Eye (tissue), 1 donor: ENCODE data around the gene SYK.
"Not testable (repeated sequence)": the region's sequence is repeated elsewhere in the genome, so short reads cannot be mapped to it uniquely, and the experiment has no call there.

Source experiments
- DNase-seq: peaks from one replicate; pipeline ENCODE4 v3.0.0-alpha.2; 2015

SYK gene

DNA sequence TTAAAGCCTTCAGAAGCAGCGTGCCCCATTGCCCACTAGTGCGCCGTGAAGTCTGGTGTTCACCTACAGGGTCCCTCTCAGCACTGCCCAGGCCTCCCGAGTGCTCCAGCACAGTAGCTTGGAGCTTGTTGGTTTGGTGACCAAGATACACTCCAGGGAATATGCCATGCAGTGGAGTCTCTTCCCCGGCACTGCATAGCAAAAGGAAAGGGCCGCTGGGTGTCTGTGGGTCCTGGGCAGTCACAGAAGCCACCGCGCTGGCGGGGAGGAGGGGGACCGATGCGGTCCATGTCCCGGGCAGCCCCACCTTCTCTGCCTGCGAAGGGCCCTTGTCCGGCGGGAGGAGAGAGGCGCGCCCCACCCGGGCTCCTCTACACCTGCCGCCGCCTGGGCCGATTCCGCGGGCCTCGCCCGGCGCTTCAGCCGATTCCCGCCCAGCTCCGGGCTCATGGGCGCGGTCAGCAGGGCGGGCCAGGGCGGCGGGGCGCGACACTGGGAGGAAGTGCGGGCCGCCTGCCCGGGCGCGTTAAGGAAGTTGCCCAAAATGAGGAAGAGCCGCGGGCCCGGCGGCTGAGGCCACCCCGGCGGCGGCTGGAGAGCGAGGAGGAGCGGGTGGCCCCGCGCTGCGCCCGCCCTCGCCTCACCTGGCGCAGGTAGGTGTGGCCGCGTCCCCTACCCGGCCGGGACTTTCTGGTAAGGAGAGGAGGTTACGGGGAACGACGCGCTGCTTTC lies at the start of gene SYK:
Gene SYK (plus strand): TSS at position 579 of the 732 bp plus-strand sequence. CDS start 42,080 bp downstream, outside the sequence.
- DNase-seq: peak; percentile 43

DNA sequence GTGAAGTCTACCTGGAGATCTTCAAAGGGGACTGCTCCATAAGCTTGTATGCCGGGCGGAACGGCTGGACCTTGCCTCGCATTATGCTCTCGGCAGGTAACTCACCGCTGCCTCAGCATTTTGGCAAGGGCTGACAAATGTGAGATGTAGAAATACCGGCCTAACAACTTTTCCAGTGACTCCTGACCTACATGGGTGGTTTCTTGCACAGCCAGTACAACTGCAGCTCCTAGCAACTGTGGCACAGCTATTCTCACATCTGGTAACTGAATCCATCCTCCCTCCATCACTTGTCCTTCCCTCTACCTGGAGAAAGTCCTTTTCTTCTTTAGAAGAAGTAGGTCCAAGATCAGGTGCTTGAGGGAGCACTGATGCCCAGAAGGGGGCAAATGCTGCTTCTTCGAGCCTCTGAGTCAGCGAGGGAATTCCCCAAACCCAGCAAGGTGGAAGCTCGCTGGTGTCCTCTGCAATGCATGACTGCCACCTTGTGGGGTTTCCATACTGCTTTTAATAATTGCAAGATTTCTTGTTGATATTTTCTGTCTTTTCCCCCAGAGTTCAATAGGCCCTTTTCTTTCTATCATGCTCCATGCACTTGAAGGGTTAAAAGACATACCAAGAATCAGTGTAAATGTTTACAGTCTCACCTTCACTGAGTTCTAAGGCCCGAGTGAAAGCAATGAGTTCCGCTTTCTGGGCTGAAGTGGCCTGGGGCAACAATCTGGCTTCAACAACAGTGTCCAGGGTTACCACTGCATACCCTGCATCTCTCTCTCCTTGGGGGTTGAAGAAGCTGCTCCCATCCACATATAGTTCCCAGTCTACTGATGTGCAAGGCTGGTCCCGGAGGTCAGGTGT lies 45.9 kb upstream of the SYK start:
- DNase-seq: peak; percentile 82

DNA sequence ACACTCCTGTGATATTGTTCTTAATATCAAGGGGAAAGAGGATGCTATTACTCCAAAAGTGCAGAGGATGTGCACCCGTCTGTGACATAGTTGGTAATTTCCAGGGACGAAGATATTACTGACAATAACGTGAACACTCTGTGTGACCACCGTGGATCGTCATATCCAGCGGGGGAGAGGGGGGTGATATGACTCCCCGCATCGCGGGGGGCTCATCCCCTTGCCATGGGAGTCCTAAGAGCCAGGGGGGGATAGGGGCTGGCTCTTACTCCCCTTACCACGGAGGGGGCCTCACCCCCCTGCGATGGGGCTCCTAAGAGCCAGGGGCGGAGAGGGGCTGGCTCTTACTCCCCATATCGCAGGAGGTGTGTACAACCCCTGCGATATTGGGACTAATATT lies 41.0 kb upstream of the SYK start:
- DNase-seq: not testable (repeated sequence)

DNA sequence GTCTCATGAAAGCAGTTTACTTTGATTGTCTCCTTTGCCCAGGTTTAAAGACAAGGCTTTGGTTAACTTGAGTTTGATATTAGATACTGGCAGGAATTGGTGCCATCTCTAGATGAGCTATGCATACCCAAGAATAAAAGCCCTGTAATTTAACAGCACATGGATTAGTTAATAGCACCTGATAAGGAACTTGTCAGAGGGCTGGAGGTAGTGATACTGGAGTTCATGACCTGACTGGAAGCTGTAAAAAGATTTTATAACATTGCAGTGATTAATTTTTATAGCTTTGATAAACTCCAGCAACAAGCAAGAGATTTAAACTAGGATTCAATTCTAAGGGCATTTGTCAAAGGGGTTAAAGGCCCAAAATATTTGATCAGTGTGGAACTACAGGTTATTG lies 34.9 kb upstream of the SYK start:
- no peak for DNase-seq

DNA sequence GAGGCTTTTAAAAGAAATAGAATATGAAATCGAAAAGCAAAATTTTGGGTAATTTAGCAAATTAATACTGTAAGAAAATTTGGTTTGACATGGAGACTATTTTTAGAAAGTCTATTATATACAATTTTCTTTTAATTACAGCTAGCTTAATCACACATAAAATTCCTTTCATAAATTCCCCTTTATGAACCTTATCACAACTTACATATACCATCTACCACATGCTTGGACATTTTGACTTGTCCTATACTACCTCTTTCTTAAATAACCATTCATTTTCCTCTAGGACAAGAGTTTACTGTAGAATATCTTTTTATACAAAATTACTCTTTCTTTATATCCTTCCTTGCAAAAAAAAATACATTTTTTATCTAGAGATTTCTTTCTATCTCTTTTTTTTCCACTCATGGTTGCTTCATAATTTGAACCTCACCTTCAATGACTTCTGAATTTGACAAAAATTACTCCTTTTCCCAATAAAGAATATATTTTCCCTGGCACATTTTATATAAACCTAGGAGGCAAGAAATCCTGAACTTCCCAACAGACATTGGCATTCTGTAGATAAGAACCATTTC lies 34.0 kb upstream of the SYK start:
- no peak for DNase-seq

DNA sequence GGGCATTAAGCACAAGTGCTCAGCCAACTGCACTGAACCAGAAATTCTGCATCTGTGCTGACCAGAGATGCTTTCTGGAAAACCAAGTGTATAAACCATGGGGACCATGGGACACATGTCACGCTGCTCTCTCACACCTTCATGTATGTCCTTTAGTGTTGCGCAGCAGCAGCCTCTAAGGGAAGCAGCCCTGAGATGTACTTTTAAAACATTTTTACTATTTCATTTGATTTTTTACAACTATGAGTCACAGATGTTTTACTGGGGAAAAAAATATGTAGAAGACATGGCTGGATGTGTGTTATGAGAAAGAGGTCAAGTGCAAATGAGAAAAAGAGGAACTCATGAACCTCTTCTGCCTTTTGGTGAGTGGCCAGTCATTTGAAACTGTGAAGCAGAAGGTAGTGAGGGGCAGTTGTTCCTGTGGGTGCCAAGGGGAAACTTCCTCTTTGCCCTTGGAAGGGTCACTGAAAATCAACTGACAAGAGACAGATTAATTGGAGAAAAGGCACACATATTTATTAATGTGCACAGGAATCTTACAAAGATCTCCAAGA lies 31.4 kb upstream of the SYK start:
- no peak for DNase-seq

DNA sequence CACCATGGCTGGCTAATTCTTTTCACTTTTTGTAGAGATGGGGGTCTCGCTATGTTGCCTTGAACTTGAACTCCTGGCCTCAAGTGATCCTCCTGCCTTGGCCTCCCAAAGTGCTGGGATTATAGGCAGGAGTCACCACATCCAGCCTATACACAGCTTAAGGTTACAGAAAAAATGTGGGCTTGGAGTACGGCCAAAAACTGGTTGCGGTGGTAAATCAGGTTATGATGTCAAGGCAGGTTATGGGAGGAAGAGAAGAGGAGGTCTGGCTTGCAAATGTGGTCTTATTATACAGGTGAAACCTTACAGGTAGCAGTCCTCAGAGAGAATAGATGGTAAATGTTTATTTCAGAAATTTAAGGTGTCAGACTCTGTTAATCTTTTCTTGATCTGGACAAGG lies 30.7 kb upstream of the SYK start:
- no peak for DNase-seq

DNA sequence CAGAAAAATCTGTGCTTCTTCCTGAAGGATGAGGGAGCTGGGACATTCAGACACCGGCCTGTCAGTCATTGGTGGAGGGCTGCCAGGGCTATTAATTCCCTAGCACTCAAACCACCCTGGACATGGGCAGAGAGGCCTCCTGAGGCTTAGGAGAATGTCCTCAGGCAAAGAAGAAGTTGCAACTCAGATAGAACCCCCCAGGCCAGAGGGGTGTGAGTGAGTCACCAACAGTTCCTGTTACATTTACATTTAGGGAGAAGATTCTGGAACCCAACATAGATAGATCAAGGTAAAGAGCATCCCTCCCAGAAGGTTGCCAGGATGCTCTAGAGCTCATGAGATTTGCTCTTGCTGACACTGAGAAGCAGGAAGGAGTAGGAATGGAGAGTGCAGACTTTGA lies 29.2 kb upstream of the SYK start:
- no peak for DNase-seq

DNA sequence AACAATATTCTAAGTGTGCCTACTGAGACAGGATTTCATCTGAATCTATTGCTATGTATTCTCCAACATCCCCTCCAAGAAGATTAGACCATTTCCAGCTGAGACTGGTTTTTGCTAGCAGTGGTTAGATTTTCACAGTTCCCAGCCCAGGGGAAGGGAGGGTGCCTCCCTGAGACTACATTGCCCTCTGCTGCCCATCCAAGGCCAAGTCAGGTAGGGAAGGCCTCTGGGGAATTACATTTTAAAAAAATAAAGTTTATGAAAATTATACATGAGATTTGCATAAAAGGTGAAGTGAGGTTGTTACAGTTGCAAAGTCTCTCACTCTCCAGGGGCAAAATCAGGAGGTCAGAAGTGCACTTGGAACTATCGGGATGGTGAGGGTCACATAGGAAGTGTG lies 28.0 kb upstream of the SYK start:
- peak; percentile 40 for DNase-seq

DNA sequence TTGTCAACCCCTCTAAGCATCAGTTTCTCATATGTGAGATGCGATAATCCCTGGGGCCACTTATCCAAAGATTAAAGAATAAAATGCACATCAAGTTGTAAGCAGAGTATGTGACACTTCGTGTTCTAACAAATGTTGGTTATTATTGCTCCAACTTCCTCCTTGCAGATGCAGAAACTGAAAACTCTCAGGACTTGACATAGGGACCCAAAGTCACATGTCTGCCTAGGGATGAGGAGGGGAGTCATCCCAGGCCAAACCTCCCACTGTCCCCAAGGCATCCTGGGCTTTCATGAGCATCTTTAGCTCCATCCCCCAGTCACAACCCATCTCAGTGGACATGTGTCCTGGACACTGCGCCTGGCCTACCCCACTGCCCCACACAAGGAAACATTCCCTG lies 27.5 kb upstream of the SYK start:
- no peak for DNase-seq

DNA sequence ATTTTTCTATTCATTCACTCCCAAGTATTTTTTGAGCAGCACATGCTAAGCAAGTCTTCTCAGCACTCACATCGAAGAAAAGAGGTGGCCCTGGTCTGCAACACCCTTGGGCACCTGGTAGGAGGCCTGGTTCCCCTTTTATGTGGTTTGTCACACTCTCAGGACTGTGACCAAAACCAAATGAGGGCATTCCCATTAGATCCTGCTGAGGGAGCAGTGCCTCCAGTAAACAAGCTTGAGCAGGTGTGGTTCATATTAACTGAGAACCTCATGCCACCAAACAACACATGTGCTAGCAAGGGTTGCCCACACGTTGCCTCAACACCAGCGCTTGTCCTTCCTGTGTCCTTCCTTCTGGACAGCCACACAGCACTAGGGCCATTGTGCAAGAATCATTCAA lies 26.9 kb upstream of the SYK start:
- DNase-seq: no peak

DNA sequence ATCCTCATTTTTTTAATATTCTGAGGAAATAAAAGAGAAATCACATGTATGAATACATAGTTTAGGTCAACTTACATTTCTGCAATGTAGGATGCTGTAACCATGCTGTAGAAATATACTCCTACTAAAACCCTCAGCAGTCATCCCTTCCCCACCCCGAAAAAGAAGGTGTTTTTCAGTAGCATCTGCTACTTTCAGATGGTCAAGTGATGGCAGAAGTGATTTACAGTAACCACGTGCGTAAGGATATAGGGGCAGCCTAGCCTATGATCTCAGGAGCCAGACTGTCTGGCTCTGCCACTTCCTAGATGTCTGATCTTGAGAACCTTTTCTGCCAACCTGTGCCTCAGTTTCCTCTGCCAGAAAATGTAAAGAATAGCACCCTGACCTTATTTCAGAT lies 26.0 kb upstream of the SYK start:
- DNase-seq: no peak

DNA sequence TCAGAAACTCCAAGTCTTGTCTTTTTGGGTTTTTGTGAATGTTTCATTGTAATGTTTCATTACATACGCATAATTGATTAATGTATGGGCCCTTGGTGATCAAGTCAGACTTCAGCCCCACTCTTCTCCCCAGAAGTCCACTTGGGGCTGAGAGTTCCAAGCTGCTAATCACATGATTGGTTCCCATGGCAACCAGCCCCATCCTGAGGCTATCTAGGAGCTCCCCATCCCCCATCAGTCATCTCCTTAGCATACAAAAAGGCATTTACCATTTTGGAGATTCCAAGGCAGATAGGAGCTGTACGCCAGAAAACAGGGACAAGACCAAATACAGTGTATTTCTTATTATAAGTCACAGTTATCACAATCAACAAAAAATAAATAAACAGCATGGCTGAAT lies 22.9 kb upstream of the SYK start:
- peak; percentile 46 for DNase-seq

DNA sequence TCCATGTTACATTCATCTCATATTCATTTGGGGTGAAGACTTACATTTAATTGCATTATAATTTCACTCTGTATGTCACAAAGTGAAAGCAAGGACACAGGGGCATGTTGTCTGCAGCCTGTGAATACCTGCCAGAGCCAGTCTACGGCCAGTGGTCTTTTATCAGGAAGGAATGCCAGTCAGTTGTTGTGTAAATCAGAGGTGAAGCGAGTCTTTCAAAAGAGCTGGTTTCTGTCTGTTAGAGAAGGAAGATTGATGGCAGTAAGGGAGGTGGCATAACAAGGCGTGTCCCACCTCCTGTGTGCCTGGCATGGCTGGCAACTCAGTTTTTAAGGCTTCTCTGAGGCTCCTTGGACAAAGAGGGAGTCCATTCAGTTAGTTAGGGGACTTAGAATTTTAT lies 18.1 kb upstream of the SYK start:
- DNase-seq: no peak

DNA sequence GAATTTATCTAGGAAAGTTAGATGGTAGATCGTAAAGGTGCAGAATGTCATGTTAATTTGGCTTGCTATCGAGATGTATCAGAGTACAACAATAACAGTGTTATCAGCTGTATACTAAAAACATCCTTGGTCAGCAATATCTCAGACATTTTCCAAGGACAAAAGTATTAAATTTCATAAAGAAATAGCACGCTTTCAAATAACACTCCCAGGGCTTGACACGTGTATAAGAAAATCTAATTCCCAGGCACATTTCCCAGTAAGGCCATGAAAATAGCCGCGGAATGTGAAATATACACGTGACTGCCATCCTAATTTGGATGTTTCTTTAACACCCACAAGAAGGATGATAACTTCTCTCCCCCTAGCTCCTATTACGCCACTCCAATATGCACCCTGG lies 17.7 kb upstream of the SYK start:
- no peak for DNase-seq

DNA sequence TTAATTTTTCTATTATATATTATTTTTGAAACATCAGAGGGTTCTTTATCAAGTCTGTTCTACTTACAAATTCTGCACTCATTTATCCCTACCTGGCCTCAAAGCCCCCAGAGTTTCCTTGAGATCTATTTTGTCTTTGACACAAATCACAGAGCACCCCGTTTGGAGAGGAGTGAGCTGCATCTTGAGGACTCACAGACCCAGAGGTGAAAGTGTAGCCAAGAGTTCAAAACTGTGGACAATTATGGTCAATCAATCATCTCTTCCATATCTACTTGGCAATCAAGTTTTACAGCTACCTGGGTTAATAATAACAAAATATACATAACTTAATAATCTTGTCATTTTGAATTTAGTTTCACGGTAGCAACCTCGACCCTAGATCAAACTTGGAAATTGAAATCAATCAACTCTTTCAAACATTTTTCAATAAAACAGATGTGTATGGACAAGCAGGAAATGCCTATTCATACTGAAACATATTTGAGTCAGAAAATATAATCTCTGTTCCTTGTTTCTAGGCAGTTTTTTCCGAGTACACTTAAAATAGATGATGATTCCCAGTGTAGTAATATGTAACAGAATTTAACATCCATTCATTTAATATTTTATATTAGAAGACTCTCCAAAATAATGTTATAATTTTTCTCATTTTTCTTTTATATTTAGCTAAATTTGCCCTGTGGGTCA lies 13.7 kb upstream of the SYK start:
- no peak for DNase-seq

DNA sequence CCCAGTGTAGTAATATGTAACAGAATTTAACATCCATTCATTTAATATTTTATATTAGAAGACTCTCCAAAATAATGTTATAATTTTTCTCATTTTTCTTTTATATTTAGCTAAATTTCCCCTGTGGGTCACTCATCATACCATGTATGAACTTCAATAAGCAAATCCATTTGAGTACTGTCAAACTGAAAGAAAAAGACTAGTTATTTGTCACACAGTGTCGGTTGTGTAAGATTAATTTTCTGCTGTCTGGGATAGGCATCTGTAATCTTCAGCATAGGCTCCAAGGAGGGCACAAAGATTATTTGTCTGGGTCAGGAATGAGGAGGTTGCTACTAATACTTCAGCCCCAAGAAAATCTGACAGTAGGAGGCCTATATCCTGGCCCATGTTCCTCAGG lies 13.1 kb upstream of the SYK start:
- not testable (repeated sequence) for DNase-seq

DNA sequence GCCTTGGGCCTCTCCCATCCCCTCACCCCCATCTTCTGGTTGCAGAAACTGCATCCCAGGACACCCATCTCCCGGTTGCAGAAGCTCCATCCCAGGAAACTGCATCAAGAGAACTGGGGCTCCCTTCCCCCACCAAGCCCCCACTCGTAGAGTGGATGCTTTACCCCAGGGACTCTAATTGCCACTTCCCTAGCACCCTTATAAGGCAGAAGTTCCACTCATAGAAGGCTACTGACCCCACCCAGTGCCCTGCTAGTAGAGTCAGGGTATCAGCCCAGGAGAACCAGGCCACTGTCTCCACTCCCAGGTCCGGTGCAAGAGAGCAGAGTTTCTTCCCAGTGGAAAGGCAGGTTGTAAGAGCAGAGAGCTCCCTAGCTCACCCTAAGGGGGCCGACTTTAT lies 12.2 kb upstream of the SYK start:
- DNase-seq: no peak

DNA sequence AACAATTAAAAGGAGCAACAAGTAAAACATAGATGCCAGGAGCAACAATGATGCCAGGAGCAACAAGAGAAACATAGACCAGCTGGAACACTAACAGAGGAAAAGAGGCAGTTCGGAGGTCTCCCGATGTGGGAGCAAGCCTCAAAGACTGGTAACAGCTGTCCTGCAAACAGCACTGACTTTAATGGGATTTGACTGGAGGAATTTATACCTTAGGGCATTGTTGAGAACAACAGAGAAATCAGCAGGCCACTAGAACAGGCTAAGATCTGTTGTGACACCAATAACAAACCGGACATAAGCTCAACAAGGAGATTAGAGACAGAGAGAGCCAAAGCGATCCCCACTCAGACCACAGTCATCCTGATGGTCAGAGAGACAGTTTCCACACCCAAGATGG lies 11.8 kb upstream of the SYK start:
- DNase-seq: peak; percentile 77

DNA sequence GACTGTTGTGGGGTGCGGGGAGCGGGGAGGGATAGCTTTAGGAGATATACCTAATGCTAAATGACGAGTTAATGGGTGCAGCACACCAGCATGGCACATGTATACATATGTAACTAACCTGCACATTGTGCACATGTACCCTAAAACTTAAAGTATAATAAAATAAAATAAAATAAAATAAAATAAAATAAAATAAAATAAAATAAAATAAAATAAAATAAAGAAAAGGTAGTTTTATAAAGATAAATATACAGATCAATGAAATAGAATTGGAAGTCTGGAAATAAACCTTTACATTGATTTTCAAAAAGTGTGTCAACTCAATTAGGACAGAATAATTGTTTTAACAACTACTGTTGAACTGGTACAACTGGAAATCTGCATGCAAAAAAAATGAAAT lies 8.6 kb upstream of the SYK start:
- not testable (repeated sequence) for DNase-seq

DNA sequence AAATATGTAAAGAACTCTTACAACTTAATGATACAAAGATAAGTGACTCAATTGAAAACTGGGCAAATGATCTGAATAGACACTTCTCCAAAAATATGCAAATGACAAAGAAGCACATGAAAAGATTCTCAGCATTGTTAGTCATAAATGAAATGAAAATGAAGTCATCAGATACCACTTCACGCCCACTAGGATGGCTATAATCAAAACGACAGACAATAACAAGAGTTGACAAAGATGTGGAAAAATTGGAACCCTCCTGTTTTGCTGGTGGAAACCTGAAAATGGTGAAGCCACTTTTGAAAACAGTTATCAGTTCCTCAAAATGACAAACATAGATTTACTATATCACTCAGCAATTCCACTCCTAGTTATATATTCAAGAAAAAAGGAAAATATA lies 7.9 kb upstream of the SYK start:
- DNase-seq: no peak

DNA sequence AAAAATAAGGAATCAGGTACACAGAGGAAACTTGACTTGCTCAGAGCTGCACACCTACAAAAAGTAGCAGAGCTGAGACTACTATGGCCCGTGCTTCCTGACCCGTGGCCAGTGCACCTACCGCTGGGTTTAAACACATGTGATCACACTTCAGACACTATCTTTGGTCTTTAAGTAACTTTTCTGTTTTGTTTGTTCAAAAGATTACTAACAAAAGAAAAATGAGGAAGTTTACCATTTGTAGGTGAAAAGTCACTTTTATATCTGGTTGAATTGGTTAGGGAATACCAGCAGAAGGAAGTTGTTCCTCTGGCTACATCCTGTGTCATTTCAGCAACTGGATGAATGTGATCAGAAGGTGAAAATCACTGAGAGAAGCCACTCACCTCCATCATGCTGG lies 6.5 kb upstream of the SYK start:
- no peak for DNase-seq

DNA sequence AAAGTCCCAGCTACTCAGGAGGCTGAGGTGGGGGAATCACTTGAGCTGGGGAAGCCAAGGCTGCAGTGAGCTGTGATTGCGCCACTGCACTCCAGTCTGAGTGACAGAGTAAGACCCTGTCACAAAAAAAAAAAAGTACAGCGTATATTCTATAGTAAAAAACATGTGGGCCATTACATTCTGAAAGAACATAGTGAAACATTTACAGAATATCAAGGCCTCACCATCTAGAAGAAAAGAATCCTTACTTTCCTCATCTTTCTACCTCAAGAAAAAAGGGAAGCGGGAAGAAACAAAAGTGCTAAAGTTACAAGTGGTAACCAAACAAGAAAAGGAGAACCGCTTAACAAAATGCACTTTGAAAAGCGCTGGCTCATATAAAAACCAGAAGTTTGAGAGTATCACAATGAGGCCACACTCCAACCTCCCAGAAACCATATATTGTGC lies 5.7 kb upstream of the SYK start:
- DNase-seq: no peak
